HG03571 (cell line): ENCODE measurements around the gene GLMN.

Experiments
- ATAC-seq: cut with Tn5 transposase; IDR thresholded peaks from one replicate; pipeline ENCODE4 v1.9.1; 2021; ENCODE audit not compliant: unreplicated experiment

The GLMN gene

GRCh38 chr1:92298573-92299476, at the start of gene GLMN, which contains the start of gene RPAP2:
GLMN (minus strand) TSS chr1:92298987; CDS start chr1:92297999, 988 bp downstream.
RPAP2 (plus strand) TSS chr1:92299059; CDS start chr1:92299074, 15 bp downstream.
- ATAC-seq: peak; percentile 99

GRCh38 chr1:92346866-92347640, 48.3 kb upstream of the GLMN start:
- no peak for ATAC-seq

GRCh38 chr1:92343061-92343460, 44.3 kb upstream of the GLMN start:
- no peak for ATAC-seq

- ATAC-seq: no peak
Observed at GRCh38 chr1:92342401-92342800, 43.6 kb upstream of the GLMN start.

- ATAC-seq: no peak
Observed at GRCh38 chr1:92340154-92340553, 41.4 kb upstream of the GLMN start.

GRCh38 chr1:92333668-92334067, 34.9 kb upstream of the GLMN start:
- ATAC-seq: no peak

- ATAC-seq: no peak
Observed at GRCh38 chr1:92329347-92330129, 30.8 kb upstream of the GLMN start.

- ATAC-seq: no peak
Observed at GRCh38 chr1:92327794-92328193, 29.0 kb upstream of the GLMN start.

- ATAC-seq: no peak
Observed at GRCh38 chr1:92326681-92327080, 27.9 kb upstream of the GLMN start.

GRCh38 chr1:92324784-92325183, 26.0 kb upstream of the GLMN start:
- no peak for ATAC-seq

GRCh38 chr1:92323473-92324453, 25.0 kb upstream of the GLMN start:
- no peak for ATAC-seq

- no peak for ATAC-seq
Observed at GRCh38 chr1:92317836-92318493, 19.2 kb upstream of the GLMN start.

- no peak for ATAC-seq
Observed at GRCh38 chr1:92315766-92316599, 17.2 kb upstream of the GLMN start.

GRCh38 chr1:92314024-92314423, 15.2 kb upstream of the GLMN start:
- no peak for ATAC-seq

GRCh38 chr1:92310185-92310597, 11.4 kb upstream of the GLMN start:
- ATAC-seq: no peak

GRCh38 chr1:92307980-92308379, 9.2 kb upstream of the GLMN start:
- ATAC-seq: no peak

GRCh38 chr1:92306020-92306419, 7.2 kb upstream of the GLMN start:
- no peak for ATAC-seq

- no peak for ATAC-seq
Observed at GRCh38 chr1:92301021-92301420, 2.2 kb upstream of the GLMN start.
